T1000 (cell line): Measurements from ENCODE around the gene ZSCAN29.

Source experiments
- DNase-seq: peaks from one replicate; lab custom pipeline; 2025; ENCODE audit warnings: mixed read lengths; lab: John Stamatoyannopoulos, UW

Gene ZSCAN29

GRCh38 chr15:43347114-43347513 lies 23.7 kb downstream of the ZSCAN29 start:
- DNase-seq = no peak

GRCh38 chr15:43346305-43346704 lies 24.5 kb downstream of the ZSCAN29 start:
- DNase-seq = no peak

GRCh38 chr15:43330780-43331087 lies 40.1 kb downstream of the ZSCAN29 start:
- DNase-seq = no peak

- DNase-seq = peak; percentile 75
Measured at GRCh38 chr15:43329960-43330779, 40.7 kb downstream of the ZSCAN29 start, which contains the start of gene LCMT2. LCMT2 (minus strand) TSS chr15:43330573; CDS start chr15:43330489, 84 bp downstream.

GRCh38 chr15:43329217-43329959 lies 41.5 kb downstream of the ZSCAN29 start:
- no peak for DNase-seq

GRCh38 chr15:43325039-43325684 lies 45.7 kb downstream of the ZSCAN29 start:
- DNase-seq = no peak

- no peak for DNase-seq
Measured at GRCh38 chr15:43318990-43319771, 51.7 kb downstream of the ZSCAN29 start.

GRCh38 chr15:43317566-43318184 lies 53.2 kb downstream of the ZSCAN29 start:
- DNase-seq = no peak

- no peak for DNase-seq
Measured at GRCh38 chr15:43316971-43317346, 53.9 kb downstream of the ZSCAN29 start.

GRCh38 chr15:43316016-43316970 lies 54.5 kb downstream of the ZSCAN29 start:
- DNase-seq = no peak

- DNase-seq = no peak
Measured at GRCh38 chr15:43314171-43314570, 56.7 kb downstream of the ZSCAN29 start.

- DNase-seq = no peak
Measured at GRCh38 chr15:43312378-43312777, 58.5 kb downstream of the ZSCAN29 start.
